Measurements from ENCODE around the gene FAN1. TPM values are rescaled to one million over a fixed set of nuclear protein-coding genes. Genes with fewer than 3 reads are reported as not detected.

The FAN1 gene
- polyA plus RNA-seq, 1 of the 3 experiments (the other 2 are of a cell fraction) = 5.7 TPM

DNA sequence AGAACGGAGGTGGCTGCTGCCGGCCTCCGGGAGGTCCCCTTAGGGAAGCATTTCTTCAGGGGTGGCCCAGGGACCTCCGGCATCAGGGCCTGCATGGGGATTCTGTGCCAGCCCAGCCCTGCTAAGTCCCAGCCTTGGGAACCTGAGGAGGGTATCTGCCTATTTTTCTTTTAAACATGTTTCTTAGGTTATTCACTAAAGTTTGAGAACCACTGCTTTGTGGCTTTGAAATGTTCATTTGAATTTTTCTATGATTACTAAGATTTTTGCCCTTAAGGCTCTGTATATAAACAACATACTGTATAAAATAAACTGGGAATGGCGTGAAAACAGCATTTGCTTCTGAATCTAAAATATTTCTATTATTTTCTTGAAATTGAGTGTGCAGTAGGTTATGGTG lies 24.4 kb downstream of the FAN1 start (continued):
- no peak for TF ChIP-seq RXRA (IDR thresholded peaks at IDR 0.05; ENCODE audit: borderline replicate concordance, low read depth)
- TF ChIP-seq CHD2 (IDR thresholded peaks at IDR 0.05; ENCODE audit: low read length, partially characterized antibody) = no peak
- TF ChIP-seq RAD21 (IDR thresholded peaks at IDR 0.05; ENCODE audit: low read length) = no peak

DNA sequence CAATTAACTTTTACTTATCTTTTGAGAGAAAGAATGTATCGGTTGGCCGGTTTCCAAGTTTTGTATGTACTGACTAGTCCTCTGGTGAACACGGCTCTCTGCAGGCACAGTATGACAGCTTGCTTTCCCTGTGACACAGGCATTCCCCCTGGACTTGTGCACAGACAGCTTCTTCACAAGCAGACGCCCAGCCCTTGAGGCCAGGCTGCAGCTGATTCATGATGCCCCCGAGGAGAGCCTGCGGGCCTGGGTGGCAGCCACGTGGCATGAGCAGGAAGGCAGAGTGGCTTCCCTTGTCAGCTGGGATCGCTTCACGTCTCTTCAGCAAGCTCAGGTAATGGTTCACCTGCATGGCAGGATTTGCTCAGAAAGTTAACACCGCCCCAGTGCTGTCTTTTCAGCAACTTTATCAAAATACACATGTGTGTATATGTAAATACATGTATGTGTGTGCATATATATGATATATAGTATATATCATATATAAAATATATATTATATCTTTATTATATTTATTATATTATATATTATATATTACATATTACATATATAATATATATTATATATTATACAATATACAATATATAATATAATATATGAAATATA lies 25.5 kb downstream of the FAN1 start:
- CTCF ChIA-PET = interaction anchor here (1.2 kb wide), 1 partner anchor 70 kb away, joined by 4 read pairs; no protein-coding TSS in a partner anchor
- 95% methylated on average over 10 of the region's 10 CpGs for WGBS (ENCODE audit: low lambda C conversion rate)
- Histone ChIP-seq H3K27ac (ENCODE audit: low read depth in 2 of 2, low read length in 1 of 2) (no peak overlapping the region), H3K27me3 (ENCODE audit: insufficient read depth) (no peaks in the 10 kb centered on the region), H3K4me2 (no peak overlapping the region), H3K4me3 (ENCODE audit: low read depth in 2 of 2, low read length in 1 of 2) (no peak overlapping the region), H3K9me2 (no peaks in the 10 kb centered on the region), H2AFZ (ENCODE audit: low read depth) (no peak overlapping the region), H3K9ac (no peak overlapping the region), H3K9me3 (no peaks in the 10 kb centered on the region), H3F3A (replicated peaks; ENCODE audit: insufficient read depth) (no peaks in the 10 kb centered on the region), H3K79me2 (ENCODE audit: insufficient read depth) (no peaks in the 10 kb centered on the region), H3K36me3 (replicated peaks in 1 of 2; ENCODE audit: control insufficient read depth in 1 of 2, insufficient read depth in 2 of 2, low read length in 1 of 2) (peaks cover 12 to 40% of the 10 kb centered on the region in 2 experiments), H4K20me1 (ENCODE audit: insufficient read depth) (no peaks in the 10 kb centered on the region), H3K4me1 (ENCODE audit: control insufficient read depth in 1 of 2, insufficient read depth in 2 of 2, low read depth in 1 of 2, low read length in 1 of 2) (peaks cover 0 to 2% of the 10 kb centered on the region in 2 experiments; a peak in 1 of 4 replicates)
- DNase-seq = no peak
- POLR2A ChIA-PET = interaction anchor here (0.6 kb wide), 1 partner anchor 11 kb away, joined by 3 read pairs; no protein-coding TSS in a partner anchor
- TF ChIP-seq, protein P1, sequence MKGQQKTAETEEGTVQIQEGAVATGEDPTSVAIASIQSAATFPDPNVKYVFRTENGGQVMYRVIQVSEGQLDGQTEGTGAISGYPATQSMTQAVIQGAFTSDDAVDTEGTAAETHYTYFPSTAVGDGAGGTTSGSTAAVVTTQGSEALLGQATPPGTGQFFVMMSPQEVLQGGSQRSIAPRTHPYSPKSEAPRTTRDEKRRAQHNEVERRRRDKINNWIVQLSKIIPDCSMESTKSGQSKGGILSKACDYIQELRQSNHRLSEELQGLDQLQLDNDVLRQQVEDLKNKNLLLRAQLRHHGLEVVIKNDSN (IDR thresholded peaks at IDR 0.05; ENCODE audit: borderline replicate concordance, low read depth) = no peak
- TF ChIP-seq RFX5 (IDR thresholded peaks at IDR 0.05; ENCODE audit: low read length) (no peak), NRF1 (IDR thresholded peaks at IDR 0.05; ENCODE audit: low read depth, low read length) (no peak), CHD2 (IDR thresholded peaks at IDR 0.05; ENCODE audit: low read length, partially characterized antibody) (no peak), FOXM1 (IDR thresholded peaks at IDR 0.05; ENCODE audit: low read depth) (no peak), RXRA (IDR thresholded peaks at IDR 0.05; ENCODE audit: borderline replicate concordance, low read depth) (no peak), TCF12 (IDR thresholded peaks at IDR 0.05) (no peak), YY1 (IDR thresholded peaks at IDR 0.05; ENCODE audit: low read depth) (no peak), EZH2phosphoT487 (IDR thresholded peaks at IDR 0.05; ENCODE audit: borderline replicate concordance, low read depth) (no peak)
- TF ChIP-seq, protein P2, sequence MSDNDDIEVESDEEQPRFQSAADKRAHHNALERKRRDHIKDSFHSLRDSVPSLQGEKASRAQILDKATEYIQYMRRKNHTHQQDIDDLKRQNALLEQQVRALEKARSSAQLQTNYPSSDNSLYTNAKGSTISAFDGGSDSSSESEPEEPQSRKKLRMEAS (IDR thresholded peaks at IDR 0.05; ENCODE audit: low read depth) = no peak
- TF ChIP-seq, protein P3, sequence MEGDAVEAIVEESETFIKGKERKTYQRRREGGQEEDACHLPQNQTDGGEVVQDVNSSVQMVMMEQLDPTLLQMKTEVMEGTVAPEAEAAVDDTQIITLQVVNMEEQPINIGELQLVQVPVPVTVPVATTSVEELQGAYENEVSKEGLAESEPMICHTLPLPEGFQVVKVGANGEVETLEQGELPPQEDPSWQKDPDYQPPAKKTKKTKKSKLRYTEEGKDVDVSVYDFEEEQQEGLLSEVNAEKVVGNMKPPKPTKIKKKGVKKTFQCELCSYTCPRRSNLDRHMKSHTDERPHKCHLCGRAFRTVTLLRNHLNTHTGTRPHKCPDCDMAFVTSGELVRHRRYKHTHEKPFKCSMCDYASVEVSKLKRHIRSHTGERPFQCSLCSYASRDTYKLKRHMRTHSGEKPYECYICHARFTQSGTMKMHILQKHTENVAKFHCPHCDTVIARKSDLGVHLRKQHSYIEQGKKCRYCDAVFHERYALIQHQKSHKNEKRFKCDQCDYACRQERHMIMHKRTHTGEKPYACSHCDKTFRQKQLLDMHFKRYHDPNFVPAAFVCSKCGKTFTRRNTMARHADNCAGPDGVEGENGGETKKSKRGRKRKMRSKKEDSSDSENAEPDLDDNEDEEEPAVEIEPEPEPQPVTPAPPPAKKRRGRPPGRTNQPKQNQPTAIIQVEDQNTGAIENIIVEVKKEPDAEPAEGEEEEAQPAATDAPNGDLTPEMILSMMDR (IDR thresholded peaks at IDR 0.05) = no peak

GRCh38 chr15:30929982-30930381 lies 26.3 kb downstream of the FAN1 start:
- Histone ChIP-seq H3K36me3 (replicated peaks in 1 of 2; ENCODE audit: control insufficient read depth in 1 of 2, insufficient read depth in 2 of 2, low read length in 1 of 2) (peaks cover 12 to 34% of the 10 kb centered on the region in 2 experiments), H3K27ac (ENCODE audit: low read depth in 2 of 2, low read length in 1 of 2) (no peak overlapping the region), H3K27me3 (ENCODE audit: insufficient read depth) (no peaks in the 10 kb centered on the region), H3K4me2 (no peak overlapping the region), H3K9me2 (no peaks in the 10 kb centered on the region), H3F3A (replicated peaks; ENCODE audit: insufficient read depth) (no peaks in the 10 kb centered on the region), H2AFZ (ENCODE audit: low read depth) (no peak overlapping the region), H4K20me1 (ENCODE audit: insufficient read depth) (no peaks in the 10 kb centered on the region), H3K4me3 (ENCODE audit: low read depth in 2 of 2, low read length in 1 of 2) (no peak overlapping the region), H3K4me1 (ENCODE audit: control insufficient read depth in 1 of 2, insufficient read depth in 2 of 2, low read depth in 1 of 2, low read length in 1 of 2) (peaks cover 0 to 2% of the 10 kb centered on the region in 2 experiments; a peak in 1 of 4 replicates), H3K9ac (no peak overlapping the region), H3K9me3 (no peaks in the 10 kb centered on the region), H3K79me2 (ENCODE audit: insufficient read depth) (no peaks in the 10 kb centered on the region)
- 91% methylated on average over 4 of the region's 4 CpGs for WGBS (ENCODE audit: low lambda C conversion rate)
- ChIA-PET POLR2A (no interaction called here), CTCF (interaction anchor here (1.2 kb wide), 1 partner anchor 71 kb away, joined by 4 read pairs; no protein-coding TSS in a partner anchor)
- no peak for DNase-seq
- TF ChIP-seq TEAD4 (IDR thresholded peaks at IDR 0.05; ENCODE audit: borderline replicate concordance, insufficient read depth) (no peak), USF2 (IDR thresholded peaks at IDR 0.05; ENCODE audit: borderline replicate concordance, low read depth, low read length) (no peak), FOXM1 (IDR thresholded peaks at IDR 0.05; ENCODE audit: low read depth) (no peak), FOSL2 (IDR thresholded peaks at IDR 0.05; ENCODE audit: borderline replicate concordance, low read depth) (no peak), FOXJ3 (CRISPR knock-in tag; IDR thresholded peaks at IDR 0.05) (no peak), EP300 (IDR thresholded peaks at IDR 0.05; ENCODE audit: borderline replicate concordance in 1 of 2, low read depth in 1 of 2, low read length in 1 of 2) (no peak)
- TF ChIP-seq, protein P2 (IDR thresholded peaks at IDR 0.05; ENCODE audit: low read depth) = no peak
